HL-60/S4 (cell line): ENCODE results near the gene CLK1.

Source experiments
- in situ Hi-C: fragments of 300-500 bp; cut with MboI; formaldehyde crosslinking; loops from 2 replicates; pipeline ENCODE4 v1.14.3; 2022; ENCODE audit warnings: low sequenced_read_pairs

Gene CLK1

GRCh38 chr2:200811333-200812121 is 52.9 kb downstream of the CLK1 start, which contains the start of gene BZW1:
Gene BZW1, plus strand, starts transcription at chr2:200811910. Its CDS starts 1,308 bp downstream, at chr2:200813218.
- in situ Hi-C loops, result no loop called here

- in situ Hi-C loops, result no loop called here
These were observed 53.5 kb downstream of the CLK1 start for GRCh38 chr2:200810998-200811332.

- in situ Hi-C loops, result no loop called here
These were observed 54.0 kb downstream of the CLK1 start for GRCh38 chr2:200810252-200810997.

GRCh38 chr2:200809506-200810251 is 54.8 kb downstream of the CLK1 start:
- in situ Hi-C loops, result no loop called here
